GM23338 (cell line): Measurements from ENCODE around the gene RAB3IL1.

ENCODE experiments used
- CREB1 ChIP-seq: fragments of 250-450 bp; sonication (Bioruptor Pico); IDR thresholded peaks from 2 replicates; pipeline ENCODE4 v1.5.0; 2020; ENCODE audit warnings: low read depth, mild to moderate bottlenecking, moderate library complexity
- EZH2 ChIP-seq: fragments of 200-600 bp; sonication (generic); IDR thresholded peaks from one replicate; pipeline ENCODE4 v1.8.0; 2017; ENCODE audit warnings: antibody characterized with exemption, mild to moderate bottlenecking, low read depth; ENCODE audit not compliant: unreplicated experiment
- EZH2phosphoT487 ChIP-seq: fragments of 200-600 bp; sonication (generic); IDR thresholded peaks from one replicate; pipeline ENCODE4 v1.8.1; 2018; ENCODE audit warnings: antibody characterized with exemption; ENCODE audit not compliant: unreplicated experiment
- JUNB ChIP-seq: IDR thresholded peaks from one replicate; pipeline ENCODE4 v1.6.1; 2016; ENCODE audit warnings: antibody characterized with exemption; ENCODE audit not compliant: unreplicated experiment
- POLR2AphosphoS5 ChIP-seq: IDR thresholded peaks from 2 replicates; pipeline ENCODE4 v1.6.1; 2016; ENCODE audit warnings: antibody characterized with exemption, low read depth
- TF ChIP-seq, protein P1 (sequence below), 2 experiments: fragments of 200-600 bp in 1 of 2; sonication (generic) in 1 of 2; conservative IDR thresholded peaks; 2 replicates each; pipeline versions ENCODE4 v1.5.1 to v1.6.1; 2016 to 2017; ENCODE audit warnings: antibody characterized with exemption in 2 of 2, low read depth in 2 of 2, mild to moderate bottlenecking in 2 of 2, moderate library complexity in 1 of 2
- TF ChIP-seq, protein P2 (sequence below): IDR thresholded peaks from one replicate; pipeline ENCODE4 v1.6.1; 2018; ENCODE audit warnings: antibody characterized with exemption; ENCODE audit not compliant: unreplicated experiment

GRCh38 chr11:61866231-61866957, 51.0 kb downstream of the RAB3IL1 start:
- TF ChIP-seq, protein P1, sequence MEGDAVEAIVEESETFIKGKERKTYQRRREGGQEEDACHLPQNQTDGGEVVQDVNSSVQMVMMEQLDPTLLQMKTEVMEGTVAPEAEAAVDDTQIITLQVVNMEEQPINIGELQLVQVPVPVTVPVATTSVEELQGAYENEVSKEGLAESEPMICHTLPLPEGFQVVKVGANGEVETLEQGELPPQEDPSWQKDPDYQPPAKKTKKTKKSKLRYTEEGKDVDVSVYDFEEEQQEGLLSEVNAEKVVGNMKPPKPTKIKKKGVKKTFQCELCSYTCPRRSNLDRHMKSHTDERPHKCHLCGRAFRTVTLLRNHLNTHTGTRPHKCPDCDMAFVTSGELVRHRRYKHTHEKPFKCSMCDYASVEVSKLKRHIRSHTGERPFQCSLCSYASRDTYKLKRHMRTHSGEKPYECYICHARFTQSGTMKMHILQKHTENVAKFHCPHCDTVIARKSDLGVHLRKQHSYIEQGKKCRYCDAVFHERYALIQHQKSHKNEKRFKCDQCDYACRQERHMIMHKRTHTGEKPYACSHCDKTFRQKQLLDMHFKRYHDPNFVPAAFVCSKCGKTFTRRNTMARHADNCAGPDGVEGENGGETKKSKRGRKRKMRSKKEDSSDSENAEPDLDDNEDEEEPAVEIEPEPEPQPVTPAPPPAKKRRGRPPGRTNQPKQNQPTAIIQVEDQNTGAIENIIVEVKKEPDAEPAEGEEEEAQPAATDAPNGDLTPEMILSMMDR (conservative IDR thresholded peaks at IDR 0.05; ENCODE audit: low read depth in 2 of 2): no peak
- no peak for TF ChIP-seq CREB1 (CRISPR knock-in tag)
- no peak for TF ChIP-seq EZH2phosphoT487
- TF ChIP-seq EZH2: no peak
- no peak for TF ChIP-seq JUNB
- TF ChIP-seq POLR2AphosphoS5: peak; percentile 40
- TF ChIP-seq, protein P2, sequence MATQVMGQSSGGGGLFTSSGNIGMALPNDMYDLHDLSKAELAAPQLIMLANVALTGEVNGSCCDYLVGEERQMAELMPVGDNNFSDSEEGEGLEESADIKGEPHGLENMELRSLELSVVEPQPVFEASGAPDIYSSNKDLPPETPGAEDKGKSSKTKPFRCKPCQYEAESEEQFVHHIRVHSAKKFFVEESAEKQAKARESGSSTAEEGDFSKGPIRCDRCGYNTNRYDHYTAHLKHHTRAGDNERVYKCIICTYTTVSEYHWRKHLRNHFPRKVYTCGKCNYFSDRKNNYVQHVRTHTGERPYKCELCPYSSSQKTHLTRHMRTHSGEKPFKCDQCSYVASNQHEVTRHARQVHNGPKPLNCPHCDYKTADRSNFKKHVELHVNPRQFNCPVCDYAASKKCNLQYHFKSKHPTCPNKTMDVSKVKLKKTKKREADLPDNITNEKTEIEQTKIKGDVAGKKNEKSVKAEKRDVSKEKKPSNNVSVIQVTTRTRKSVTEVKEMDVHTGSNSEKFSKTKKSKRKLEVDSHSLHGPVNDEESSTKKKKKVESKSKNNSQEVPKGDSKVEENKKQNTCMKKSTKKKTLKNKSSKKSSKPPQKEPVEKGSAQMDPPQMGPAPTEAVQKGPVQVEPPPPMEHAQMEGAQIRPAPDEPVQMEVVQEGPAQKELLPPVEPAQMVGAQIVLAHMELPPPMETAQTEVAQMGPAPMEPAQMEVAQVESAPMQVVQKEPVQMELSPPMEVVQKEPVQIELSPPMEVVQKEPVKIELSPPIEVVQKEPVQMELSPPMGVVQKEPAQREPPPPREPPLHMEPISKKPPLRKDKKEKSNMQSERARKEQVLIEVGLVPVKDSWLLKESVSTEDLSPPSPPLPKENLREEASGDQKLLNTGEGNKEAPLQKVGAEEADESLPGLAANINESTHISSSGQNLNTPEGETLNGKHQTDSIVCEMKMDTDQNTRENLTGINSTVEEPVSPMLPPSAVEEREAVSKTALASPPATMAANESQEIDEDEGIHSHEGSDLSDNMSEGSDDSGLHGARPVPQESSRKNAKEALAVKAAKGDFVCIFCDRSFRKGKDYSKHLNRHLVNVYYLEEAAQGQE: no peak
